HG02970 (cell line): ENCODE measurements around the gene H1-8.
"Not testable (repeated sequence)": the region's sequence is repeated elsewhere in the genome, so short reads cannot be mapped to it uniquely, and the experiment has no call there.

ENCODE experiments used
- ATAC-seq: cut with Tn5 transposase; IDR thresholded peaks from one replicate; pipeline ENCODE4 v1.9.1; 2021; ENCODE audit warnings: mild to moderate bottlenecking, moderate library complexity, moderate number of reproducible peaks; ENCODE audit not compliant: unreplicated experiment, low FRiP score

H1-8 gene

GRCh38 chr3:129543156-129543790, at the start of gene H1-8:
H1-8 (plus strand) TSS chr3:129543175; CDS start chr3:129543219, 44 bp downstream.
- no peak for ATAC-seq

GRCh38 chr3:129493206-129493605, 49.8 kb upstream of the H1-8 start:
- no peak for ATAC-seq

GRCh38 chr3:129494499-129494898, 48.5 kb upstream of the H1-8 start:
- not testable (repeated sequence) for ATAC-seq

GRCh38 chr3:129495006-129495639, 47.9 kb upstream of the H1-8 start:
- ATAC-seq, result not testable (repeated sequence)

GRCh38 chr3:129497876-129498275, 45.1 kb upstream of the H1-8 start:
- ATAC-seq, result not testable (repeated sequence)

GRCh38 chr3:129498603-129499488, 44.1 kb upstream of the H1-8 start:
- ATAC-seq, result not testable (repeated sequence)

GRCh38 chr3:129499604-129500333, 43.2 kb upstream of the H1-8 start:
- not testable (repeated sequence) for ATAC-seq

- no peak for ATAC-seq
These were observed 42.7 kb upstream of the H1-8 start for GRCh38 chr3:129500334-129500658.

- ATAC-seq, result no peak
These were observed 41.3 kb upstream of the H1-8 start for GRCh38 chr3:129501630-129502029.

- ATAC-seq, result no peak
These were observed 40.1 kb upstream of the H1-8 start for GRCh38 chr3:129502641-129503408.

- no peak for ATAC-seq
These were observed 39.3 kb upstream of the H1-8 start for GRCh38 chr3:129503471-129504291.

- no peak for ATAC-seq
These were observed 38.4 kb upstream of the H1-8 start for GRCh38 chr3:129504471-129505100.

- no peak for ATAC-seq
These were observed 37.6 kb upstream of the H1-8 start for GRCh38 chr3:129505341-129505740.

GRCh38 chr3:129506231-129506742, 36.7 kb upstream of the H1-8 start:
- ATAC-seq, result no peak

GRCh38 chr3:129507181-129507831, 35.7 kb upstream of the H1-8 start:
- ATAC-seq, result no peak

GRCh38 chr3:129512595-129512994, 30.4 kb upstream of the H1-8 start:
- no peak for ATAC-seq

GRCh38 chr3:129513705-129514104, 29.3 kb upstream of the H1-8 start:
- ATAC-seq, result no peak

GRCh38 chr3:129514110-129514509, 28.9 kb upstream of the H1-8 start:
- ATAC-seq, result no peak
